CD14-positive monocyte (primary cell): ENCODE measurements around the gene SFXN4. TPM values are rescaled to one million over a fixed set of nuclear protein-coding genes. Genes with fewer than 3 reads are reported as not detected.
A peak's percentile ranks its signal among the peaks of the same experiment; 100 is the strongest.

ENCODE experiments used
- DNase-seq, 3 donors: peaks; one replicate each; pipeline ENCODE4 v3.0.0-alpha.2; 2011 to 2022
- H2AFZ ChIP-seq: 2 replicates; pipeline ENCODE4 v1.6.0; 2012; ENCODE audit warnings: mild to moderate bottlenecking, low read depth, low read length, inconsistent platforms; ENCODE audit not compliant: insufficient read depth, poor library complexity, severe bottlenecking
- H3K27ac ChIP-seq, 2 donors: 1 replicate in 1 of 2; 2 replicates in 1 of 2; pipeline ENCODE4 v1.5.1; 2012 to 2013; ENCODE audit warnings: low read length in 2 of 2, control low read depth in 1 of 2, inconsistent platforms in 1 of 2, low read depth in 1 of 2, mild to moderate bottlenecking in 1 of 2
- H3K27me3 ChIP-seq, 2 donors: one replicate each; pipeline versions ENCODE4 v1.6.0 to v1.6.1; 2011 to 2013; ENCODE audit warnings: low read length in 2 of 2; ENCODE audit not compliant: control insufficient read depth in 2 of 2, insufficient read depth in 2 of 2
- H3K36me3 ChIP-seq, 2 donors: replicated peaks in 1 of 2; 1 replicate in 1 of 2; 2 replicates in 1 of 2; pipeline versions ENCODE4 v1.5.1 to v1.6.1; 2012 to 2013; ENCODE audit warnings: low read length in 2 of 2, control low read depth in 1 of 2, inconsistent platforms in 1 of 2, mild to moderate bottlenecking in 1 of 2; ENCODE audit not compliant: insufficient read depth in 2 of 2, control insufficient read depth in 1 of 2
- H3K4me1 ChIP-seq, 2 donors: 1 replicate in 1 of 2; 2 replicates in 1 of 2; pipeline versions ENCODE4 v1.5.1 to v1.6.1; 2012 to 2013; ENCODE audit warnings: low read length in 2 of 2, control low read depth in 1 of 2, inconsistent platforms in 1 of 2, mild to moderate bottlenecking in 1 of 2, moderate library complexity in 1 of 2; ENCODE audit not compliant: insufficient read depth in 2 of 2, control insufficient read depth in 1 of 2
- H3K4me2 ChIP-seq: replicated peaks from 2 replicates; pipeline ENCODE3; 2012; ENCODE audit warnings: low read length, moderate library complexity, mild to moderate bottlenecking; ENCODE audit not compliant: poor library complexity, severe bottlenecking; ENCODE audit errors: extremely low read depth
- H3K4me3 ChIP-seq, 3 experiments: fragments of 200-600 bp in 1 of 3; sonication (generic) in 1 of 3; replicated peaks in 1 of 3; 1 replicate in 2 of 3; 2 replicates in 1 of 3; pipeline ENCODE4 v1.5.1; 2011 to 2013; ENCODE audit warnings: low read length in 3 of 3, mild to moderate bottlenecking in 3 of 3, control low read depth in 2 of 3, low read depth in 2 of 3, inconsistent platforms in 1 of 3, moderate library complexity in 1 of 3
- H3K79me2 ChIP-seq: 2 replicates; pipeline ENCODE4 v1.6.0; 2012; ENCODE audit warnings: mild to moderate bottlenecking, control low read depth, inconsistent platforms, low read length, moderate library complexity; ENCODE audit not compliant: insufficient read depth
- H3K9ac ChIP-seq: 2 replicates; pipeline ENCODE4 v1.6.0; 2017; ENCODE audit warnings: low read length, mild to moderate bottlenecking; ENCODE audit not compliant: insufficient read depth, poor library complexity, severe bottlenecking
- H3K9me3 ChIP-seq, 2 donors: replicated peaks in 1 of 2; 1 replicate in 1 of 2; 2 replicates in 1 of 2; pipeline versions ENCODE4 v1.5.1 to v1.6.1; 2012 to 2013; ENCODE audit warnings: low read length in 2 of 2, control low read depth in 1 of 2; ENCODE audit not compliant: control insufficient read depth in 1 of 2, insufficient read depth in 1 of 2
- H4K20me1 ChIP-seq: 2 replicates; pipeline ENCODE4 v1.6.0; 2012; ENCODE audit warnings: mild to moderate bottlenecking, low read length, control low read depth, moderate library complexity; ENCODE audit not compliant: insufficient read depth
- H3K27ac Mint-ChIP-seq, 7 donors: one replicate each; pipeline ENCODE4 v1.8.0; 2020; ENCODE audit warnings: mild to moderate bottlenecking in 7 of 7, mixed read lengths in 7 of 7, moderate library complexity in 6 of 7, inconsistent platforms in 2 of 7
- H3K27me3 Mint-ChIP-seq, 3 donors: one replicate each; pipeline ENCODE4 v1.8.0; 2021 to 2022; ENCODE audit warnings: low read depth in 3 of 3, mild to moderate bottlenecking in 3 of 3, mixed read lengths in 3 of 3, moderate library complexity in 3 of 3, inconsistent platforms in 1 of 3
- H3K36me3 Mint-ChIP-seq, 2 donors: one replicate each; pipeline ENCODE4 v1.8.0; 2020; ENCODE audit warnings: mixed read lengths in 2 of 2, inconsistent platforms in 1 of 2, mild to moderate bottlenecking in 1 of 2
- H3K4me1 Mint-ChIP-seq: one replicate; pipeline ENCODE4 v1.8.0; 2020; ENCODE audit warnings: mild to moderate bottlenecking, mixed read lengths
- H3K4me3 Mint-ChIP-seq, 2 donors: one replicate each; pipeline ENCODE4 v1.8.0; 2020; ENCODE audit warnings: mild to moderate bottlenecking in 2 of 2, mixed read lengths in 2 of 2, moderate library complexity in 1 of 2
- H3K9me3 Mint-ChIP-seq, 7 donors: one replicate each; pipeline ENCODE4 v1.8.0; 2020 to 2022; ENCODE audit warnings: mixed read lengths in 7 of 7, mild to moderate bottlenecking in 6 of 7, moderate library complexity in 6 of 7, inconsistent platforms in 2 of 7
- WGBS: methylation state at CpG from one replicate; pipeline ENCODE4 v1.1.5; 2013; ENCODE audit warnings: missing lambda C conversion rate; ENCODE audit not compliant: insufficient coverage; 5-methylcytosine and 5-hydroxymethylcytosine counted together
- intact Hi-C, 2 donors: fragments of 100-400 bp; cut with micrococcal nuclease; formaldehyde crosslinking; loops; one replicate each; pipeline versions ENCODE4 v1.15.0 to v1.15.1; 2023
- polyA plus RNA-seq, 3 donors: library from polyadenylated mRNA; depleted of rRNA in 1 of 3; unstranded in 2 of 3; stranded (reverse) in 1 of 3; fragments of 300-500 nt in 2 of 3; fragments of >200 nt in 1 of 3; fragmentation: Illumina TruSeq in 2 of 3; gene quantifications; 1 replicate in 2 of 3; 2 replicates in 1 of 3; pipeline ENCODE4 v1.2.3, GENCODE V29; 2012 to 2021
- TF ChIP-seq, protein P1 (sequence below): fragments of 200-600 bp; IDR thresholded peaks from one replicate; pipeline ENCODE4 v1.8.0; 2022; ENCODE audit warnings: antibody characterized with exemption, mild to moderate bottlenecking

Gene SFXN4
- polyA plus RNA-seq, 3 donors, result 8.3 to 20.4 (median 18.3) TPM

DNA sequence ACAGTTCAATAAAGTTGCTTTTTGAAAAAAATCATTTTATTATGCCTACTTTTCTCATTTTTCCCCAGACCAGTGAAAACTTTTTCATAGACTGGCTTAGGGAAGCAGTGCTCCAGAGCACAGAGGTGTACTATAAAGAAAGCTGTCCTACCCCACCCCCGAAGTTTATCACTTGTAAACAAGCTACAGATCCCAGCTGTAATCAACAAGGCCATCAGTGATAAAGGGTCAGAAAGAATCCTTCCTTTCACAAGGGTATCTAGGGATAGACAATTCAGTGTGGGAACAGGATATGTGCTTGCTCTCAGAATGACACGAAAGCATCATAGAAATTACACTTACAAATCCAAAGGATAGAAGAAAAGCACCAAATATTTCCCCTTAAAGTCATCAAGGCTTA lies 8.6 kb upstream of the SFXN4 start:
- no peak overlapping the region for H2AFZ ChIP-seq
- Mint-ChIP-seq H3K9me3 (no peaks in the 10 kb centered on the region), H3K36me3 (peaks cover 51 to 67% of the 10 kb centered on the region in 2 donors), H3K4me3 (no peak overlapping the region), H3K4me1 (peaks cover 33% of the 10 kb centered on the region), H3K27ac (peak overlapping the region in 1 of 7 donors; percentile 41), H3K27me3 (no peaks in the 10 kb centered on the region)
- H3K4me1 ChIP-seq, result peaks cover 29 to 31% of the 10 kb centered on the region in 2 donors
- H4K20me1 ChIP-seq, result peaks cover 28% of the 10 kb centered on the region
- peak overlapping the region in 1 of 2 donors; percentile 22 for H3K27ac ChIP-seq
- H3K27me3 ChIP-seq, result no peaks in the 10 kb centered on the region
- no peak overlapping the region for H3K9ac ChIP-seq
- no peak for DNase-seq
- H3K4me3 ChIP-seq, result no peak overlapping the region
- WGBS, result no CpG with 5 or more reads among the region's 2 CpGs
- H3K9me3 ChIP-seq, result no peaks in the 10 kb centered on the region
- intact Hi-C loops, result no loop called here
- no peak overlapping the region for H3K4me2 ChIP-seq
- H3K79me2 ChIP-seq, result peaks cover 51% of the 10 kb centered on the region
- TF ChIP-seq, protein P1, sequence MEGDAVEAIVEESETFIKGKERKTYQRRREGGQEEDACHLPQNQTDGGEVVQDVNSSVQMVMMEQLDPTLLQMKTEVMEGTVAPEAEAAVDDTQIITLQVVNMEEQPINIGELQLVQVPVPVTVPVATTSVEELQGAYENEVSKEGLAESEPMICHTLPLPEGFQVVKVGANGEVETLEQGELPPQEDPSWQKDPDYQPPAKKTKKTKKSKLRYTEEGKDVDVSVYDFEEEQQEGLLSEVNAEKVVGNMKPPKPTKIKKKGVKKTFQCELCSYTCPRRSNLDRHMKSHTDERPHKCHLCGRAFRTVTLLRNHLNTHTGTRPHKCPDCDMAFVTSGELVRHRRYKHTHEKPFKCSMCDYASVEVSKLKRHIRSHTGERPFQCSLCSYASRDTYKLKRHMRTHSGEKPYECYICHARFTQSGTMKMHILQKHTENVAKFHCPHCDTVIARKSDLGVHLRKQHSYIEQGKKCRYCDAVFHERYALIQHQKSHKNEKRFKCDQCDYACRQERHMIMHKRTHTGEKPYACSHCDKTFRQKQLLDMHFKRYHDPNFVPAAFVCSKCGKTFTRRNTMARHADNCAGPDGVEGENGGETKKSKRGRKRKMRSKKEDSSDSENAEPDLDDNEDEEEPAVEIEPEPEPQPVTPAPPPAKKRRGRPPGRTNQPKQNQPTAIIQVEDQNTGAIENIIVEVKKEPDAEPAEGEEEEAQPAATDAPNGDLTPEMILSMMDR, result no peak
- peaks cover 51 to 74% of the 10 kb centered on the region in 2 donors for H3K36me3 ChIP-seq

DNA sequence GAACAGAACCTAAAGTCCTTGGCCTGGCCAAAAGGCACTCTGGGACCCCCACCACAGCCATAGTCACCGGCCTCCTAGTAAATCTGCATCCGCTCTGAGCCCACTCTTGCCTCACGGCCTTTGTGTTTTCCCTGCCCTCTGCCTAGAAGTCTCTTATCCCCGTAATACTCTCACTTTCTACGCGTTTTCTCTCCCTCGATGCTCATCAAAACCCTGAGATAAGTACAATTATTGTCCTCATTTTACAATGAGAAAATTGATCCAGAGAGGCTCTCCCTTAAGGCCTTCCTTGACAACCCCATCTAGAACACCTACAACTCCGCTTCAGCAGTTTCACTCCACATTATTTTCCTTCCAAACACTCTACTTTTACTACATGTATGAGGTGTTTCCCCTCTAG lies 1.5 kb upstream of the SFXN4 start:
- TF ChIP-seq, protein P1, result no peak
- 92% methylated on average over 3 of the region's 8 CpGs for WGBS
- Histone ChIP-seq H4K20me1 (no peaks in the 10 kb centered on the region), H3K9ac (no peak overlapping the region), H3K36me3 (peaks cover 41 to 51% of the 10 kb centered on the region in 2 donors), H3K4me3 (no peak overlapping the region), H3K4me1 (peaks cover 22 to 28% of the 10 kb centered on the region in 2 donors), H3K4me2 (no peak overlapping the region), H3K27me3 (no peaks in the 10 kb centered on the region), H2AFZ (peak overlapping the region; percentile 97), H3K9me3 (no peaks in the 10 kb centered on the region), H3K79me2 (peaks cover 21% of the 10 kb centered on the region), H3K27ac (peak overlapping the region; percentile 76 to 92)
- intact Hi-C loops, result loop anchor here in 1 of 2 donors (5.0 kb wide), 1 partner anchor 35 kb away; no protein-coding TSS in a partner anchor
- H3K27ac Mint-ChIP-seq, result peak overlapping the region; percentile 88 to 95 (median 94)
- DNase-seq, result no peak
- peak overlapping the region in 1 of 2 donors; percentile 85 for H3K4me3 Mint-ChIP-seq
- peaks cover 0 to 1% (median 0%) of the 10 kb centered on the region in 3 donors for H3K27me3 Mint-ChIP-seq
- peaks cover 33% of the 10 kb centered on the region for H3K4me1 Mint-ChIP-seq
- H3K9me3 Mint-ChIP-seq, result no peaks in the 10 kb centered on the region
- H3K36me3 Mint-ChIP-seq, result peaks cover 48 to 52% of the 10 kb centered on the region in 2 donors
